GM10248 (cell line): ENCODE data around the gene ZNF268.

ENCODE experiments used
- CTCF ChIA-PET: fragments of 300-600 bp; sonication (Branson Sonifier 250); formaldehyde crosslinking; extraction: SDS; loops from one replicate; lab custom pipeline; 2021; ENCODE audit warnings: antibody characterized with exemption; lab: Yijun Ruan, JAX
- POLR2A ChIA-PET: fragments of 350-650 bp; sonication (Branson Sonifier 250); formaldehyde crosslinking; extraction: SDS; loops from one replicate; lab custom pipeline; 2020; ENCODE audit warnings: antibody characterized with exemption; lab: Yijun Ruan, JAX
- DNase-seq: peaks from one replicate; pipeline ENCODE4 v3.0.0; 2012; ENCODE audit errors: extremely low spot score
- TF ChIP-seq, protein P1 (sequence below): IDR thresholded peaks from 2 replicates; pipeline ENCODE4 v1.5.1; 2012; ENCODE audit warnings: mild to moderate bottlenecking, low read depth; ENCODE audit errors: extremely low read depth, missing control alignments, control extremely low read depth

ZNF268 gene

DNA sequence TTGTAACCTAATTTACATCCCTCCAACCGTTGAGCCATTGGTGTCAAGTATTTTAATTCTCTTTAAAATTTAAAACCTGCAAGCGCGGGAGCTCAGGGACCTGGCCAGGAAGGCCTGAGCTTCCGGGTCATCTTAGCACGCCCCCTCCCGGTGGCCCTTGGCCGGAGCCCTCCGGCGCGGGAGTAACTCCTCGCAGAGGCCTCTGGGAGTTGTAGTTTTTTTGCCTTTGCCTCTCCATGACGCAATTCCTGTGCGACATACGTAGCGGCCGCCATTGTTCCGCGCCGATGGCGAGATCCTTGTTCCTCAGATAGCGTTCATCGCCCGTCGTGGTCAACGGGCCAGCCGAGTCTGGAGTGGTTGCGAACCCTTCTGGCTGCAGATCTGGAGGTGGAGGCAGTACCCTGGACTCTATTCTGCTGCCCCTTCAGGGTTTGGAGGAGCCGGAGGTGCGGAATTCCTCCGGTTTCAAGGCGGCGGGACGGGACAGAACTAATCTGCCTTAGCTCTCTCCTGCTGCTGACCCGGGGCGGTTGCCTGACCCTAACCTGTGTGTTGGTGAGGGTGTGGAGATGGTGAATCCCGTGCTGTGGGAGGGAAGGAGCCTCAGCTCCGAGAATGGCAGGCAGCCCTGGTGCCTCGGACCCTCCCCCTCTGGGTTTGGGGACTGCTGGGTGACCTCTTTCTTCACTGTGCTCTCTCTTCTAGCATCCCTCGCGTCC is at the start of gene ZNF268:
TSS of gene ZNF268 (plus strand) at position 258 of the 722 bp plus-strand sequence. CDS start 503 bp downstream, outside the sequence.
- POLR2A ChIA-PET, result interaction anchor here (0.9 kb wide), 1 partner anchor 144 kb away, joined by 5 read pairs; the partner anchor contains the start of gene ZNF84
- TF ChIP-seq, protein P1, sequence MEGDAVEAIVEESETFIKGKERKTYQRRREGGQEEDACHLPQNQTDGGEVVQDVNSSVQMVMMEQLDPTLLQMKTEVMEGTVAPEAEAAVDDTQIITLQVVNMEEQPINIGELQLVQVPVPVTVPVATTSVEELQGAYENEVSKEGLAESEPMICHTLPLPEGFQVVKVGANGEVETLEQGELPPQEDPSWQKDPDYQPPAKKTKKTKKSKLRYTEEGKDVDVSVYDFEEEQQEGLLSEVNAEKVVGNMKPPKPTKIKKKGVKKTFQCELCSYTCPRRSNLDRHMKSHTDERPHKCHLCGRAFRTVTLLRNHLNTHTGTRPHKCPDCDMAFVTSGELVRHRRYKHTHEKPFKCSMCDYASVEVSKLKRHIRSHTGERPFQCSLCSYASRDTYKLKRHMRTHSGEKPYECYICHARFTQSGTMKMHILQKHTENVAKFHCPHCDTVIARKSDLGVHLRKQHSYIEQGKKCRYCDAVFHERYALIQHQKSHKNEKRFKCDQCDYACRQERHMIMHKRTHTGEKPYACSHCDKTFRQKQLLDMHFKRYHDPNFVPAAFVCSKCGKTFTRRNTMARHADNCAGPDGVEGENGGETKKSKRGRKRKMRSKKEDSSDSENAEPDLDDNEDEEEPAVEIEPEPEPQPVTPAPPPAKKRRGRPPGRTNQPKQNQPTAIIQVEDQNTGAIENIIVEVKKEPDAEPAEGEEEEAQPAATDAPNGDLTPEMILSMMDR, result peak; percentile 88
- peak; percentile 97 for DNase-seq
- CTCF ChIA-PET, result interaction anchor here (0.8 to 1.8 kb wide), 13 partner anchors 9 to 195 kb away, joined by 3 to 11 read pairs (median 4); partner anchors contain the start of genes ZNF10, ZNF26 and ZNF891

DNA sequence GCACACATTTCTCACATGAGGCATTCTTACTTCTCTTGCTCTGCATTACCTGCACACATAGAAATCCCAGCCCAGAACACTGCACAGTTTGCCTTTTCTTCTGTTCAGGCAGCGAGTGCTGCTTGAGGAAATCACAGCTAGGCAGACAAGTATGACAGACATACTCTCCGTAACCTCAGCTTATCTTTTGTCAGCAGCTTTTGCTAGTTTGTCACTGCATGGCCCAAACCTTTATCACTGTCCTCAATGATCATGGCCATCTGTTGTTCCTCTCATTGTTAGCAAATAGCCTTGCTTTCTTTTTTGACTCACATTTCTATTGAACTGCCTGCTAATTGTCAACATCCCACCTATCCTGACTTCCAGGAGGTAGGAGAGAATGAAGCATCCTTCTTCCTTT is 45.5 kb upstream of the ZNF268 start:
- no peak for DNase-seq
- ChIA-PET POLR2A (no interaction called here), CTCF (interaction anchor here (1.3 kb wide), 1 partner anchor 45 kb away, joined by 3 read pairs; the partner anchor contains the start of gene ZNF268)
- TF ChIP-seq, protein P1, result no peak

DNA sequence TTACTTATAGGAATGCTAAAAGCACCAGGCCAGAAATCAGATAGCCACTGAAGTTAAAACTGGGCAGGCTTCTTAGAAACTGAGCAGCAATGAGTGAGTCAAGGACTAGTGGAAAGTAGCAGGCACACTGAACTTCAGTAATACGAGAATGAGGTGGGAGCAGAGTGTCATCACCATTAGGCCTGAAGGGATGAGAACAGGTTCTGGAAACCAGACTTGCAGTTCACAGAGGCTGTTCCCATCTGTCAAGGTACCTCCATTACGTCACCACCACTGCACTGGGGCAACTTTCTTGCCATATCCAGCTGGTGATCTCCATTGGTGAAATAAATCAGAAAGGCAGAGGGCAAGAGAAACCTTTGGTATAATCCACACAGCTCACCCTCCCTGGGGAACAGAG is 35.3 kb upstream of the ZNF268 start:
- no peak for DNase-seq
- CTCF ChIA-PET, result no interaction called here
- POLR2A ChIA-PET, result no interaction called here
- TF ChIP-seq, protein P1, result no peak

DNA sequence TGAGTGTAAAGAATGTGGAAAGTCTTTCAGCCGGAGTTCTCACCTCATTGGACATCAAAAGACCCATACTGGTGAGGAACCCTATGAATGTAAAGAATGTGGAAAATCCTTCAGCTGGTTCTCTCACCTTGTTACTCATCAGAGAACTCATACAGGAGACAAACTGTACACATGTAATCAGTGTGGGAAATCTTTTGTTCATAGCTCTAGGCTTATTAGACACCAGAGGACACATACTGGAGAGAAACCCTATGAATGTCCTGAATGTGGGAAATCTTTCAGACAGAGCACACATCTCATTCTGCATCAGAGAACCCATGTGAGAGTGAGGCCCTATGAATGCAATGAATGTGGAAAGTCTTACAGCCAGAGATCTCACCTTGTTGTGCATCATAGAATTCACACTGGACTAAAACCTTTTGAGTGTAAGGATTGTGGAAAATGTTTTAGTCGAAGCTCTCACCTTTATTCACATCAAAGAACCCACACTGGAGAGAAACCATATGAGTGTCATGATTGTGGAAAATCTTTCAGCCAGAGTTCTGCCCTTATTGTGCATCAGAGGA is 25.1 kb upstream of the ZNF268 start:
- no peak for DNase-seq
- CTCF ChIA-PET, result no interaction called here
- TF ChIP-seq, protein P1, result no peak
- POLR2A ChIA-PET, result no interaction called here

DNA sequence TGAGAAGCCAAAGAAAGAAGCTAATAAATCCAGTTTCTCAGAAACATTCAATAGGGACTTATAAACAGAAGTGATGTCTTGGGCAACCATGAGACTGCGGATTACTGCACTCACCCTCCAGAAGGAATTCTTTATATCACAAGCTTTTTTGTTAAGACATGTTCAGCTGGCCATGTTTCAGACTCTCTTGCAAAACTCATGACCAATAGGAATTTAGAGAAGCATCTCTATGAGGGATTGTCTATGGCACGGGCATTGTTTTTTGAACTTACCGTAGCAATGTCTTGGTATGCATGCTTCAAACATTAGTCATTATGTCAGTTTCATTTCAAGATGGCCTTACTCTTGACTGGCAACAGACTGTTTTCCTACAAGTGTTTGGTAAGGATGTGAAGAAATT is 15.5 kb upstream of the ZNF268 start:
- ChIA-PET POLR2A (no interaction called here), CTCF (interaction anchor here (1.6 kb wide), 1 partner anchor 66 kb away, joined by 3 read pairs; no protein-coding TSS in a partner anchor)
- TF ChIP-seq, protein P1, result no peak
- DNase-seq, result no peak

DNA sequence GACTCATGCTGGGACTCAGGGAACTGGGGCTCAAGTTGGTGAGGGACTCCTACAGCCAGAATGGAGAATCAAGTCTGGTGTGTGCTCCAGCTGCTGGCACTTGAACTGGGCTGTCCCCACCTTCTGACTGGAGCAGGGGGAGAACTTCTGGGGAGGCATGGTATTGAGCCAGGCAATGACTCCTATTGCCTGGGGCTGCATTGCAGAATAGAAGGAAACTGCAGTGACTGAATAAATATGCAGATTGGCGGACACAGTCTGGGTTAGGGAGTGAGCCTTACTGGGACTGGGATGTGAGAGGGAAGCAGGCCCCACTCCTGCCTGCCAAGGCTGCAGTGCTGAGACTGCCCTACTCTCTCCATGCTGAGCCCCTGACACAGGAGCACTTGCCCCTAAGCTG is 8.8 kb upstream of the ZNF268 start:
- POLR2A ChIA-PET, result no interaction called here
- CTCF ChIA-PET, result interaction anchor here (1.2 kb wide), 1 partner anchor 8 kb away, joined by 5 read pairs; the partner anchor contains the start of gene ZNF268

More for the DNA sequence above, 8.8 kb upstream of the ZNF268 start:
- TF ChIP-seq, protein P1, result no peak
- no peak for DNase-seq
